Smooth muscle cell of the umbilical artery (primary cell): ENCODE data around the gene ADGRL3. TPM values are rescaled to one million over a fixed set of nuclear protein-coding genes. Genes with fewer than 3 reads are reported as not detected.

Source experiments
- total RNA-seq: library from RNA; depleted of rRNA; stranded (reverse); fragments of >200 nt; gene quantifications from 2 replicates; pipeline ENCODE4 v1.2.3, GENCODE V29; 2014

ADGRL3 gene
- 0.30 and 0.32 TPM in 2 replicates for total RNA-seq

GRCh38 chr4:61200187-61200915 is at the start of gene ADGRL3:
Gene ADGRL3 (plus strand): TSS chr4:61200326.

